GM12892 (cell line): Measurements from ENCODE around the gene SUGCT.
"Not testable (repeated sequence)": the region's sequence is repeated elsewhere in the genome, so short reads cannot be mapped to it uniquely, and the experiment has no call there.

Experiments used
- POLR2A ChIP-seq: IDR thresholded peaks from 2 replicates; pipeline ENCODE4 v1.6.1; 2011; ENCODE audit warnings: low read depth, low read length, control low read depth
- POLR2AphosphoS5 ChIP-seq: IDR thresholded peaks from 2 replicates; pipeline ENCODE4 v1.6.1; 2011; ENCODE audit warnings: low read depth, low read length, control low read depth

- not testable (repeated sequence) for TF ChIP-seq POLR2A, POLR2AphosphoS5
These were observed 134.0 kb downstream of the SUGCT start for GRCh38 chr7:40268810-40269209.
